Smooth muscle cell of the brain vasculature (primary cell): ENCODE data around the gene CHN1.

ENCODE experiments used
- DNase-seq: peaks from one replicate; pipeline ENCODE4 v3.0.0-alpha.2; 2012; ENCODE audit warnings: low read depth, low spot score

CHN1 gene

GRCh38 chr2:175004980-175005732 lies at the start of gene CHN1:
TSS of gene CHN1 (minus strand) at chr2:175005381. CDS start at chr2:175004912, 469 bp downstream.
- no peak for DNase-seq

- DNase-seq = no peak
Measured at GRCh38 chr2:175054340-175054739, 49.2 kb upstream of the CHN1 start.

DNA sequence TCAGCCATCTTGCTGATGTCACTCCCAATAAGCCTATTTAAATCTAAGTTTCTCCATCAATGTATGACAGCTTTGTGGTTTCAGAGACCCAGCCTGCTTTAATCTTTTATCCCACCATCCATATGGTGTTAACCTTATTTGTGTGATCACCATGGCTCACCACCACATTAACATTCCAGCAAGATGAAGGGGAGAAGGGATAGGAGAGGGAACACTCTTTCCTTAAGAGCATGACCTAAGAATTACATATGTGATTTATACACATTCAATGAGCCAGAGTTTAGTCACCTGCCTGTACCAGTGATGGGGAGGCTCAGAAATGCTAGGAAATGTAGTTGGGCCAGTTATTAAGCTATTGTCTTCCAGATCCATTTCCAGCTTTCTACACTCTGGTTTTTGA lies 44.5 kb upstream of the CHN1 start:
- no peak for DNase-seq

DNA sequence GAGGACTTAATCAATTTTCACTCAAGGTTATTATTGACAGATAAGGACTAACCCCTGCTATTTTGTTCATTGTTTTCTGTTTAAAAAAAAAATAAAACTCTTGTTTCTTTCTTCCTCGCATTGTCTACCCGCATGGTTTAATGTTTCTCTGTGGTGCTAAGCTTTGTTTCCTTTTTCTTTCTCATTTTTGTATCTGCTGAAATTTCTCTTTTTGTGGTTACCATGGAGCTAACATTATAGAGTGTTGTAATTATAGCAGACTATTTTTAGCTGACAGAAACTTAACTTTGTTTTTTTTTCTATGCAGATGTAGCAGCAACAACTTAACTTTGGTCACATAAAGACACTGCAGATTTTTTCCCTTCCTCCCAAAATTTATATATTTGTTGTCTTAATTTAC lies 43.1 kb upstream of the CHN1 start:
- DNase-seq = no peak

- DNase-seq = no peak
Measured at GRCh38 chr2:175039490-175039889, 34.3 kb upstream of the CHN1 start.

DNA sequence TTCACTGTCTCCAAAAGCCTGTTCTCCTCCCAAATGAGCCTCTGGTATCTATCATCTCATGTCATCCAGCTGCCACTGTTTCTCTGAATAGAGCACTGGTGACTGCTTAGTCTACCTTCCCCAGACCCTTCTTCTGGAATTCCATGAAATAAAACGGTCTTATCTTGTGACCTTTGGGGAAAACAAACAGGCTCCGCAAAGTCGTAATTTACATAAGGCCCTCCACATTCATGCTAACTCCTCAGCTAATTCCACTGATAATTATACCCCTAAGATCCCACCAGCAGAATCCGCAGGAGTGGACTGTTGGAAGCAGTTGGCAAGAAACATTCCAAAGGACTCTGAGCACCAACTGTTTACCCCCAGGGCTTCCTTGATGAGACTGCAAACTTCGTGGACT lies 33.9 kb upstream of the CHN1 start:
- no peak for DNase-seq

DNA sequence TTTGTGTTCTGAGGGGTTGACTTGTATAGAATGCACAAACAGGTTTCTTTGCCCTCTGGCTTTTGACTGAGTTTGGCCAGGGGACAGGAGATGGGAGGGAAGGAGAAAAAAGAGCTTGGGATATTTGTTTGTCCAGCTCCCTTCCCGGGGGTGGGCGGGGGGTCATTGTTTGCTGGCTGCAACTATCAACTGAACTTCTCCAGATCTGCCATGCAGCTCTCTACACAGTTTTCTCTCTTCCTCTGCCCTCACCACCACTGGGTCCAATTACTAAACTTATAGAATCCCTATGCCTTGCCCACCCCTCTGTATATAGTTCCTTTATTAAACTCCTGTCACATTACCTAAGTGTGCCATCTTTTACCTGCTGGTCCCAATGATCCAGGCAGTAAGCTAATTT lies 32.8 kb upstream of the CHN1 start:
- DNase-seq = no peak

DNA sequence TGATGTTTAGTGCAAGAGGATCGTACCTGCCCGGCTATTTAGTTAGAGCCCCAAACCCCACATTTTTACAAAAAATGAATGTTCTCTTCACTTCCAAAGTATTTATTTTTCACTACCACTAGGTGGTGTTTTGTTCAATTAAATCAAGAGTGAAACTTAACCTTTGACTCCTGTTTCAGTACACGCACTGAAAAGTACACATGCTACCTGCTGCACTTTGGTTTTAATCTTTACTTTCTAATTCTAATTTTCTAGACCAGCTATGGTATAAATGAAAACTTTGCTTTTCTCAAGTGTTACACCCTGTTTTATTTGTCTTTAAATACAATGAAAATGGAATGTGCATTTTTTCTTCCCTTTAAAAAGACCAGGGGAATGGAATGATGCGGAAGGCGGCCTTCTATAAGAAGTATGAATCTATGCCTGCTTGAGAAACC lies 31.4 kb upstream of the CHN1 start:
- no peak for DNase-seq

DNA sequence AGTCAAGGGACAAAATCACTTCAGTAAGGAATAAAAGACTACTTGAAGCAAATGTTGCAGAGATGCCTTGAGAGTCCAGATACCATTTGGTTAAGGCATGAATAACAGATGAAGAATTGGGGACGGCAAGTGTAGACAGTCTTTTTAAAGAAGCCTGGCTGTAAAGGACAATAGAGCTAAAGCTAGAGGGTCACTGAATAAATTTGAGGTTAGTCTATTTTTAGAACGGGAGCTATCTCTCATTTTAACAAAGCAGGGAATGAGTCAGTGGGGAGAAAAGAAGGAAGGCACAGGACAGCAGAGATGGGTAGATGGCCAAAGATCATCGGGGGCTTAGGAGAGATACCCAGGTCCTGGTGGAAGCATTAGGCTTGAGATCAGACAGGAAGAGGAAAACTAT lies 30.6 kb upstream of the CHN1 start:
- DNase-seq = no peak

DNA sequence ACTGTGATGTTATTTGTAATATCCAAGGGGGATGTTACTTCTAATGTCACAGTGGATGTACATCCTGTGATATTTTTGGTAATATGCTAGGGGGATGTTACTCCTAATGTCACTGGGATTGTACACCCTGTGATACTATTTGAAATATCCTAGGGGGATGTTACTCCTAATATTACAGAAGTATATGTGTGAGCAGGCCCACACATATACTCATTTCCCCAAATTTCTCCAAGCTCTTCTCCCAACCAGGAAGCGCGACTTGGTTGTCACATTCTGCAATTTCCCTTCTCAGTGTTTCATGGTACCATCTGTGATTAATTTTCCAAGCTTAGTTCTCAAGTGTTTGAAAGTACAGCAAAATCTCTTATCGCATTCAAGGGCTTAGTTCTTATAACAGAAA lies 29.5 kb upstream of the CHN1 start:
- DNase-seq = no peak

- DNase-seq = no peak
Measured at GRCh38 chr2:175030380-175031271, 25.4 kb upstream of the CHN1 start.

- no peak for DNase-seq
Measured at GRCh38 chr2:175027755-175028154, 22.6 kb upstream of the CHN1 start.

DNA sequence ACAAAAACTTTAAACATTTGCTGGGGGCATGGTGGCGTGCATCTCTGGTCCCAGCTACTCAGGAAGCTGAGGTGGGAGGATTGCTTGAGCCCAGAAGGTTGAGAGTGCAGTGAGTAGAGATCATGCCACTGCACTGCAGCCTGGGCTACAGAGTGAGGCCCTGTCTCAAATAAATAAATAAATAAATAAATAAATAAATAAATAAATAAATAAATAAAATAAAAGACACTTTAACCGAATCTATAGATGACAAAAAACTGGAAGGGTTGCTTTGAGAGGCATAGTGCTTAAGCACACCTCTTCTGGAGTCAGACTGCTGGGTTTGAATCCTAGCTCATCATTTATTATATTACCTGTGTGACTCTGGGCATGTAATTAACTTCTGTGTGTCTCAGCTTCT lies 21.2 kb upstream of the CHN1 start:
- no peak for DNase-seq

- no peak for DNase-seq
Measured at GRCh38 chr2:175025946-175026345, 20.8 kb upstream of the CHN1 start.

DNA sequence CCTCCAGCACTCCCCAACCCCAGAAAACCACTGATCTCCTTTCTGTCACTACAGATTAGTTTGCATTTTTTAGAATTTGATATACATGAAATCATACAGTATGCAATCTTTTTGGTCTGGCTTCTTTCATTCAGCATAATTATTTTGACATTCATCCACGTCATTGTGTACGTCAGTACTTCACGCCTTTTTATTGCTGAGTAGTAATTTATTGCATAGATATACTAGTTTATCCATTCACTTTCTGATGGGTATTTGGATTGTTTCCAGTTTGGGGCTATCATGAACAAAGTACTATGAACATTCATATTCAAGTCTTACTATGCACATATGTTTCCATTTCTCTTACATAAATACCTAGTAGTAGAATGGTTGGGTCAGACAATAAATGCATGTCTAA lies 20.1 kb upstream of the CHN1 start:
- DNase-seq = no peak

GRCh38 chr2:175022923-175023322 lies 17.7 kb upstream of the CHN1 start:
- no peak for DNase-seq

GRCh38 chr2:175019566-175020327 lies 14.6 kb upstream of the CHN1 start:
- DNase-seq = no peak

DNA sequence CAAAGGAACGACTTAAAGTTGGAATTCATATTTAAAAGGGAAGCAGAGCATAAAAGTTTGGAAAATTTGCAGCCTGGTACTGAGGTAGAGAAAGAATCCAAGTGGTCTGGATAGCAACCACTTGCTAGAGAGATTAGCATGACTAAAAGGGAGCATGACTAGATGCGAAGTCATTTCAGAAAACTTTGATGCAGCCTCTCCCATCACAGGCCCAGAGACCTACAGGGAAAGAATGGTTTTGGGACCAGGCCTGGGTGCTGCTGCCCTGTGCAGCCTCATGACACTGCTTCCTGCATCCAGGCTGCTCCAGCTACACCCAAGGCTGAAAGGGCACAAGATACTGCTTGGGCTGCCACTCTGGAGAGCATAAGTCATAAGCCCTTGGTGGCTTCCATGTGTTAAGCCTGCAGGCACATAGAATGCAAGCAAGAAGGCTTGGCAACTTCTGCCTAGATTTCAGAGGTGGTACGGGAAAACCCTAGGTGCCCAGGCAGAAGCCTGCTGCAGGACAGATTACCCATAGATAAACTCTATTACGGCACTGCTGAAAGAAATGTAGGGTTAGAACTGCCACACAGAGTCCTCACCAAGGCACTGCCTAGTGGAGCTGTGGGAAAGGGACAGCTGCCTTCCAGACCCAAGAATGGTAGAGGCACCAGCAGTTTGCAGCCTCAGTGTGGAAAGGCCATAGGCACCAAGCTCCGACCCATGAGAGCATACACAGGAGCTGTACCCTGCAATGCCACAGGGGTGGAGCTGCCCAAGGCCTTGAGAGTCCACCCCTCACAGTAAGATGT lies 12.6 kb upstream of the CHN1 start:
- DNase-seq = no peak

DNA sequence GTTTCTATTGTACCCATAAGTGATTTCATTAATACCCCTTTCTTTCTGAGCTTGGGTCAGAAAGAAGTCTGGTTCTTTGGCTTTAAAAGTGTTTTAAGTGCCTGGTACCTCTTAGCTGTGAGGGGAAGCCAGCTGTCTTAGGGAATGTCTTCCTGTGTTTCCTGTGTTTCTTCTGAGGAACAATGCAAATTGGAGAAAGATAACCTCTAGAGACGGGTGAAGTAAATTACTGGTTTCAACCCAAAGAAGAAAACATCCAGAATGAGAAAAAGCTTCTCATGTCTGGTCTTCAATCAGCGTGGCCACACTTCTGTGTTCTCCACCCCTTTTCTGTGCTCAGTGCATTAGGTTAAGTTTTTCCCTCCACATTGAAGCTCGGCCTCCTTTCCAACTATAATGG lies 10.2 kb upstream of the CHN1 start:
- no peak for DNase-seq

DNA sequence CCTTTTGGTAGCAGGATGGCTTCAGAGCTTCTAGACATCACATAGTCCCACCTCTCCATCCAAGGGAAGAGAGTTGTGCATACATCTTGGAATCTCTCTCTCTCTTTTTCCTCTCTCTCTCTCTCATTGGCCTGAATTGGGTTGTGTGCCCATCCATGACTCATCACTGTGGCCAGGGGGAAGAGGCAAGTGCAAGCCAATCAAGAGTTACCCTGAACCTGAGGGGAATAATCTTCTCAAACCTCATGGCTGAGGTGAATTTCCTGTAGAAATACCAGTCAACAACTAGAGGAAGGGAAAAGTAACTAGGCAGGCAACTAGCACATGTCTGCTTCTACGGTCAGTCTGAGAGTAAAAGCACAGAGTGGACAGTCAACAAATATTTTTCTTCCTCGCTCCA lies 7.3 kb upstream of the CHN1 start:
- DNase-seq = no peak

GRCh38 chr2:175011505-175011904 lies 6.3 kb upstream of the CHN1 start:
- DNase-seq = no peak
